HEK293 (cell line): ENCODE results near the gene TYMS.
A peak's percentile ranks its signal among the peaks of the same experiment; 100 is the strongest.
"Not testable (repeated sequence)": the region's sequence is repeated elsewhere in the genome, so short reads cannot be mapped to it uniquely, and the experiment has no call there.

Experiments
- CTCF ChIA-PET: fragments of 350-600 bp; formaldehyde crosslinking; extraction: SDS; loops from one replicate; lab custom pipeline; 2021; ENCODE audit warnings: antibody characterized with exemption; lab: Yijun Ruan, JAX
- POLR2A ChIA-PET: fragments of 300-600 bp; formaldehyde crosslinking; extraction: SDS; loops from one replicate; lab custom pipeline; 2020; ENCODE audit warnings: antibody characterized with exemption, inconsistent platforms; lab: Yijun Ruan, JAX
- H3K27ac ChIP-seq: fragments of 200-500 bp; sonication (Bioruptor generic); 2 replicates; pipeline ENCODE4 v1.5.1; 2014; ENCODE audit warnings: low read depth, low read length, control low read depth, inconsistent platforms; ENCODE audit errors: extremely low read depth
- H3K36me3 ChIP-seq, 2 experiments: fragments of 200-500 bp in 1 of 2; sonication (Bioruptor generic) in 1 of 2; 1 replicate in 1 of 2; 2 replicates in 1 of 2; pipeline ENCODE4 v1.5.1; 2014 to 2017; ENCODE audit warnings: inconsistent platforms in 2 of 2, low read length in 2 of 2; ENCODE audit not compliant: control insufficient read depth in 2 of 2, insufficient read depth in 1 of 2
- H3K4me1 ChIP-seq: fragments of 200-500 bp; sonication (Bioruptor generic); 2 replicates; pipeline ENCODE4 v1.5.1; 2014; ENCODE audit warnings: mild to moderate bottlenecking, low read length, inconsistent platforms; ENCODE audit not compliant: control insufficient read depth, insufficient read depth
- H3K4me3 ChIP-seq: 2 replicates; pipeline ENCODE4 v1.5.1; 2011; ENCODE audit warnings: low read depth, mild to moderate bottlenecking, control low read depth, low read length, moderate library complexity
- H3K9me3 ChIP-seq: fragments of 200-500 bp; sonication (Bioruptor generic); 2 replicates; pipeline ENCODE4 v1.5.1; 2014; ENCODE audit warnings: low read depth, low read length, inconsistent platforms; ENCODE audit not compliant: control insufficient read depth, insufficient read depth
- HOXD13 ChIP-seq: sonication (generic); formaldehyde crosslinking; IDR thresholded peaks from 2 replicates; pipeline ENCODE4 v1.8.0; 2022; ENCODE audit warnings: missing genetic modification reagents, borderline replicate concordance
- ZBTB49 ChIP-seq: fragments of 450-650 bp; formaldehyde crosslinking; IDR thresholded peaks from 2 replicates; pipeline ENCODE4 v1.5.1; 2016; ENCODE audit warnings: missing biosample characterization, missing genetic modification characterization, low read depth
- ZFHX2 ChIP-seq: fragments of 450-650 bp; formaldehyde crosslinking; conservative IDR thresholded peaks from 2 replicates; pipeline ENCODE4 v1.5.1; 2016; ENCODE audit warnings: missing biosample characterization, missing genetic modification characterization
- ZNF223 ChIP-seq: fragments of 450-650 bp; formaldehyde crosslinking; IDR thresholded peaks from 2 replicates; pipeline ENCODE4 v1.5.1; 2016; ENCODE audit warnings: missing biosample characterization, missing genetic modification characterization
- ZNF274 ChIP-seq, 2 experiments: fragments of 200-500 bp in 1 of 2; fragments of 450-650 bp in 1 of 2; sonication (Bioruptor generic) in 1 of 2; formaldehyde crosslinking in 1 of 2; IDR thresholded peaks; 2 replicates each; pipeline versions ENCODE4 v1.5.1 to v1.6.1; 2014 to 2016; ENCODE audit warnings: borderline replicate concordance in 1 of 2, inconsistent platforms in 1 of 2, low read length in 1 of 2, missing biosample characterization in 1 of 2, missing genetic modification characterization in 1 of 2
- ZNF362 ChIP-seq: fragments of 450-650 bp; formaldehyde crosslinking; IDR thresholded peaks from 2 replicates; pipeline ENCODE4 v1.5.1; 2016; ENCODE audit warnings: missing biosample characterization, missing genetic modification characterization
- ZNF37A ChIP-seq: fragments of 450-650 bp; IDR thresholded peaks from 2 replicates; pipeline ENCODE4 v1.5.1; 2018; ENCODE audit warnings: missing biosample characterization, missing genetic modification characterization
- ZNF391 ChIP-seq: fragments of 450-650 bp; formaldehyde crosslinking; IDR thresholded peaks from 2 replicates; pipeline ENCODE4 v1.5.1; 2016; ENCODE audit warnings: low read depth, missing biosample characterization, missing genetic modification characterization, borderline replicate concordance
- ZNF501 ChIP-seq: fragments of 450-650 bp; formaldehyde crosslinking; IDR thresholded peaks from 2 replicates; pipeline ENCODE4 v1.5.1; 2016; ENCODE audit warnings: missing biosample characterization, missing genetic modification characterization
- ZNF555 ChIP-seq: fragments of 450-650 bp; formaldehyde crosslinking; conservative IDR thresholded peaks from 2 replicates; pipeline ENCODE4 v1.5.1; 2017; ENCODE audit warnings: missing biosample characterization, mild to moderate bottlenecking, missing genetic modification characterization, inconsistent platforms
- ZNF747 ChIP-seq: fragments of 450-650 bp; formaldehyde crosslinking; IDR thresholded peaks from 2 replicates; pipeline ENCODE4 v1.5.1; 2016; ENCODE audit warnings: missing biosample characterization, missing genetic modification characterization
- ZNF792 ChIP-seq: fragments of 450-650 bp; formaldehyde crosslinking; IDR thresholded peaks from 2 replicates; pipeline ENCODE4 v1.5.1; 2016; ENCODE audit warnings: missing biosample characterization, missing genetic modification characterization

The TYMS gene

GRCh38 chr18:680392-680791 lies 22.9 kb downstream of the TYMS start:
- TF ChIP-seq ZFHX2 (tag by site-specific recombination) (peak; percentile 40), ZNF555 (tag by site-specific recombination) (no peak), ZNF362 (tag by site-specific recombination) (0 out of 2 replicates have a peak, but pooled peaks have one; percentile 40)
- CTCF ChIA-PET = interaction anchor here (0.7 to 3.8 kb wide), 4 partner anchors 10 to 159 kb away, joined by 3 to 19 read pairs (median 6); no protein-coding TSS in a partner anchor
- peaks cover 5 to 47% of the 10 kb centered on the region in 2 experiments; a peak in 2 of 3 replicates for H3K36me3 ChIP-seq
- no peak overlapping the region for H3K4me3 ChIP-seq
- no peak overlapping the region for H3K27ac ChIP-seq
- H3K9me3 ChIP-seq = no peaks in the 10 kb centered on the region
- H3K4me1 ChIP-seq = no peaks in the 10 kb centered on the region
- POLR2A ChIA-PET = interaction anchor here (0.7 to 1.2 kb wide), 2 partner anchors 16 to 159 kb away, joined by 3 to 4 read pairs; no protein-coding TSS in a partner anchor

GRCh38 chr18:681985-682384 lies 24.5 kb downstream of the TYMS start:
- no peak for TF ChIP-seq ZBTB49 (tag by site-specific recombination)
- TF ChIP-seq ZNF223 (tag by site-specific recombination) = no peak
- TF ChIP-seq, all 188 proteins: peak for 0
- CTCF ChIA-PET = interaction anchor here (1.1 to 2.8 kb wide), 4 partner anchors 9 to 149 kb away, joined by 3 to 8 read pairs (median 6); no protein-coding TSS in a partner anchor
- POLR2A ChIA-PET = no interaction called here
- peaks cover 5 to 43% of the 10 kb centered on the region in 2 experiments; a peak in 2 of 3 replicates for H3K36me3 ChIP-seq
- H3K9me3 ChIP-seq = no peaks in the 10 kb centered on the region
- no peak overlapping the region for H3K4me3 ChIP-seq
- no peak overlapping the region for H3K27ac ChIP-seq
- H3K4me1 ChIP-seq = no peaks in the 10 kb centered on the region

GRCh38 chr18:682416-682815 lies 25.0 kb downstream of the TYMS start:
- POLR2A ChIA-PET, H3K9me3 ChIP-seq, H3K27ac ChIP-seq, H3K4me3 ChIP-seq, H3K4me1 ChIP-seq: not testable (repeated sequence)
- CTCF ChIA-PET = interaction anchor here (1.1 to 2.8 kb wide), 4 partner anchors 10 to 148 kb away, joined by 3 to 8 read pairs (median 6); no protein-coding TSS in a partner anchor
- H3K36me3 ChIP-seq = peaks cover 6 to 45% of the 10 kb centered on the region in 2 experiments; a peak in 2 of 3 replicates

- H3K27ac ChIP-seq = no peak overlapping the region
- POLR2A ChIA-PET = interaction anchor here (0.7 kb wide), 1 partner anchor 12 kb away, joined by 3 read pairs; no protein-coding TSS in a partner anchor
- TF ChIP-seq ZNF747 = no peak
- TF ChIP-seq, all 188 proteins: peak for 0
- H3K36me3 ChIP-seq = peaks cover 10 to 43% of the 10 kb centered on the region in 2 experiments; a peak in 2 of 3 replicates
- H3K4me3 ChIP-seq = no peak overlapping the region
- CTCF ChIA-PET = interaction anchor here (0.7 to 2.8 kb wide), 5 partner anchors 10 to 148 kb away, joined by 3 to 8 read pairs (median 3); no protein-coding TSS in a partner anchor
- H3K4me1 ChIP-seq = no peaks in the 10 kb centered on the region
- no peaks in the 10 kb centered on the region for H3K9me3 ChIP-seq
These were observed 25.4 kb downstream of the TYMS start for GRCh38 chr18:682833-683232.

- no peak overlapping the region for H3K4me3 ChIP-seq
- H3K27ac ChIP-seq = no peak overlapping the region
- ChIA-PET POLR2A (no interaction called here), CTCF (interaction anchor here (0.7 to 2.8 kb wide), 2 partner anchors 11 to 147 kb away, joined by 3 to 8 read pairs; no protein-coding TSS in a partner anchor)
- no peaks in the 10 kb centered on the region for H3K4me1 ChIP-seq
- no peaks in the 10 kb centered on the region for H3K9me3 ChIP-seq
- peaks cover 14 to 43% of the 10 kb centered on the region in 2 experiments; a peak in 2 of 3 replicates for H3K36me3 ChIP-seq
- no peak for TF ChIP-seq ZNF501 (tag by site-specific recombination)
- TF ChIP-seq ZNF391 = no peak
- TF ChIP-seq ZNF792 (tag by site-specific recombination) = no peak
- no peak for TF ChIP-seq ZNF37A
- no peak for TF ChIP-seq HOXD13 (CRISPR knock-in tag)
- TF ChIP-seq ZNF274 (IDR thresholded peaks at IDR 0.05; ENCODE audit: low read length) = no peak
- no peak for TF ChIP-seq ZNF274 (tag by site-specific recombination; IDR thresholded peaks at IDR 0.05; ENCODE audit: borderline replicate concordance)
These were observed 26.1 kb downstream of the TYMS start for GRCh38 chr18:683531-683930.
